HG02623 (cell line): ENCODE results near the gene KNDC1.

Experiments
- ATAC-seq: cut with Tn5 transposase; IDR thresholded peaks from one replicate; pipeline ENCODE4 v1.9.1; 2021; ENCODE audit warnings: moderate library complexity; ENCODE audit not compliant: unreplicated experiment

The KNDC1 gene

DNA sequence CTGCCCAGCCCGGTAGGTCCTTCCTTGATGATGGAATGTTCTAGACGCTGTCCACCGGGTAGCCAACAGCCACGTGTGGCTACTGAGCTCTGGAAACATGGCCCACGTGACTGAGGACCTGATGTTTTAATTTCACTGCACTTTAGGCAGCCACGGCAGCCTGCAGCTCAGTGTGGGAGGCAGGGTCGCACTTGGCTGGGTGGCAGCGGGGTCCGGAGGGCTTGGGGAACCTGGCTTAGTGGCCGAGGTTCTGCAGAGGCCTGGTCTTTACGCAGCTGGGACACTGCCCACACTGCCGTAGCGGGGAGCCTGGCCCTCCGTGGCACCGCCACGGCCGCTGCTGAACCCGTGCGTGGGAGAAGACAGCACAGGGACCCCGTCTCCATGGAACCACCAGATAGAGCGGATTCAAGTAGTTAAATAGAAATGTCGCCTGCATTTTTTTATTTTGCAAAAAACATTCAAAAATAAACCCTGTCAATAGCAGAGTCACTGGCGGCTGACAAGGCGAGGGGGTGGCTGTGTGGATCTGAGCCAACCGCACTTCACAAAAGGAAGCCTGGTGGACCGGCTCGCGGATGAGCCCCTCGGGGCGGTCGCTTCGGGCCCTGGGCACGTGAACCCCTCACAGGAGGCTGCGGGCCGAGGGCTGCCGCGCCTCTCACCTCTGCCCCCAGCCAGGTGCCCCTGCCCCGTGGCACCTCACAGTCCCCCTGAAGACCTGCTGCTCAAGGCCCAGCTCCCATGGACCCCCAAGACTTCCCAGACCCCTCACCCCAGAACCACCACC, 44.4 kb downstream of the KNDC1 start:
- ATAC-seq, result no peak

DNA sequence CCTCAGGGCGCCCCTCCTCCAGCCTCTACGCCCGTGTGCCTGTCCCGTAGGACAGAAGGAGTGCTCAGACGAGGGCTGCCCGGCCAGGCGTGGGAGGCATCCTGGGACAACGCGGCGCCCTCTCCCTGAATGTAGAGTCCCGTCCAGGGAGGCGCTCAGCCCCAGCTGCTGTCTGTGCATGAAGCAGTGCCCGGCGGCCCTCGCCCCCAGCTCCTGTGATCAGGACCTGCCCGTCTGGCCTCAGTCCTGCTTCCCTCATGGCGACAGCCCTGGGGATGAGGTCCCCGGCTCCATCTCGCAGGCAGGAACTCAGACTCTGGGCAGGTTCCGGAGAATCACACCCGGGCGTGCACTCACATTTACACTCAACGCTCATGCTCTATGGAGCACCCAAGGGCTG, 45.1 kb downstream of the KNDC1 start:
- ATAC-seq, result no peak

DNA sequence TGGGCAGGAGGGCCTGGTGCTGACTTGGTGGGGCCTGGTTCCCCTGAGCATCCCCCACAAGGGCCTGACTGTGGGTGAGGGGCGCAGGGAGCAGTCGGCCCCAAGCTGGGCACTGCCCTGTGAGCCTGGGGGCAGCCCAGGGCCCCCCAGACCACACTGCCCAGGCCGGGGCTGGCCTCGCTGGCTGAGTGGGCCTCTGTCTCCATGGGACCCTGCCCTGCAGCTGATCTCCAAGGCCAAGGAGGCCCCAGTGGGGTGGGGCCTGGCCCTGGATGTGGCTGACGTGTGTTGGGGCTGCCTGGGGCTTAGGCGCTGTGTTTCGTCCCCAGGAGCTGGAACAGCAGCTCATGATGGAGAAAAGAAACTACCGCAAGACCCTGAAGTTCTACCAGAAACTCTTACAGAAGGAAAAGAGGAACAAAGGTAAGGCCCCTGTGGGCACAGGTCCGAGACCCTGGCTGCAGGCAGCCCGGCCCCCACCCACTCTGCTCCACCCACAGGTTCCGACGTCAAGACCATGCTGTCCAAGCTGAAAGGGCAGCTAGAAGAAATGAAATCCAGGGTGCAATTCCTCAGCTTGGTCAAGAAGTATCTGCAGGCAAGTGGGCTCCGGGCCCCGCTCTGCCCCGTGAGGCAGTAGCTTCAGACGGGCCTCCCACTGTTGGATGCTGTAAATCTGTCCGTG, 46.5 kb downstream of the KNDC1 start:
- ATAC-seq, result no peak

GRCh38 chr10:133207041-133207600, 47.1 kb downstream of the KNDC1 start:
- no peak for ATAC-seq

DNA sequence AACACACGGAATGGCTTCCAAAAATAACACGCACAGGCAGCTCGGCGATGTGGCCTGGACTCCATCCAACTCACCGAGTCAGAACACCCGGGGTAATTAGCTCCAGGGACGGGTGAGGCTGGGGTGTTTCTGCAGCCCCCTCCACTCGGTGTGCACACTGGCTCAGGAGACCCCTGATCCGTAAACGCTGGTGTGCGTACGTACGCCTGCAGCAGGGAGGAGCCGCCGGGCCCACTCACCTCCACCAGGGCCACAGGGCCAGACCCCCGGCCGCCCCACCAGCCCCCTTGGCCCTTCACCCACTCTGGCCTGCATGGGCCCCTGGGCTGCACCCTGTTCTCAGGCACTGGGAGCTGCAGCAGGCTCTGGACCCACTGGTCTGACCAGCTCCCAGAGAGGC, 47.6 kb downstream of the KNDC1 start:
- no peak for ATAC-seq

- no peak for ATAC-seq
These were observed 48.4 kb downstream of the KNDC1 start for GRCh38 chr10:133208466-133208865.

DNA sequence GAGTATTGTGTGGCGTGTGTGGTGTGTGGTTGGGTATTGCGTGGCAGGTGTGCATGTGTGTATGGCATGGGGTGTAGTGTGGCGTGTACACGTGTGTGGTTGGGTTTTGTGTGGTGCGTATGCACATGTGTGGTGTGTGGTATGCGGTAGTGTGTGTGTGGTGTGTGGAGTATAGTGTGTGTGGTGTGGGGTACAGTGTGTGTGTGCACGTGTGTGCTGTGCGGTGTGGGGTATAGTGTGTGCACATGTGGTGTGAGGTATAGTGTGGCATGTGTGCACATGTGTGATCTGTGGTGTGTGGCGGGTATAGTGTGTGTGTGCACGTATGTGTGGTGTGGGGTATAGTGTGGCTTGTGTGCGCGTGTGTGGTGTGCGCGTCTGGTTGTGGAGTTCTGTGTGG, 49.1 kb downstream of the KNDC1 start:
- no peak for ATAC-seq

- no peak for ATAC-seq
These were observed 49.6 kb downstream of the KNDC1 start for GRCh38 chr10:133209641-133210040.

DNA sequence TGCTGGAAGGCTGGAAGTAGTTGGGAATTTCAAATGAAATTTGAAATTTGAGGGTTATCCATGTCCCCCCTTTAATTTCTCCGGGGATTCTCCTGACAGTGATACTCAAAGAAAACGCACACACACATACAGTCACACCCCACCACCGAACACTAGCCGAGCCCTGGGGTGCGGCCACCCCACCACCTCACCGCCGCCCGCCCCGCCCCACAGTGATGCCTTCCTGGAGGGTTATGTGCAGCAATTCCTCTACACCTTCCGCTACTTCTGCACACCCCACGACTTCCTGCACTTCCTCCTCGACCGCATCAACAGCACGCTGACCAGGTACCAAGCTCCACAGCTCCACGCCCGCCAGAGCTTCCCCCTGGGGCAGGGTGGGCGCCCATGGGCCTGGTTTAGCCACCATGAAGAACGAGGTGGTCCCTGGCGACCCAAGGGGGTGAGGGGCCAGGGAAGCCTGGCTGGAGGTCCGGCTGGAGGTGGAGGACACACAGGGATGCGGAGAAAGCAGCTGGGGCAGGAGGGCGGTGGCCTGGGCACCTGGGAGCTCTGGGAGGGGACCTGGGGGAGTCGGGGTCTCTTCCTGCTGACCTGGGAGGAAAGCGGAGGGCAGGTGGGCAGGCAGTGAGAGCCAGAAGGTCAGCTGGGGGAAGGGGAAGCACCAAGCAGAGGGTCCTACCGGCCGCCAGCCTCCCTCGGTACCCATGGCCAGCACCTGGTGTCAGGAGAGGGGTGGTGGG, 50.5 kb downstream of the KNDC1 start:
- no peak for ATAC-seq

DNA sequence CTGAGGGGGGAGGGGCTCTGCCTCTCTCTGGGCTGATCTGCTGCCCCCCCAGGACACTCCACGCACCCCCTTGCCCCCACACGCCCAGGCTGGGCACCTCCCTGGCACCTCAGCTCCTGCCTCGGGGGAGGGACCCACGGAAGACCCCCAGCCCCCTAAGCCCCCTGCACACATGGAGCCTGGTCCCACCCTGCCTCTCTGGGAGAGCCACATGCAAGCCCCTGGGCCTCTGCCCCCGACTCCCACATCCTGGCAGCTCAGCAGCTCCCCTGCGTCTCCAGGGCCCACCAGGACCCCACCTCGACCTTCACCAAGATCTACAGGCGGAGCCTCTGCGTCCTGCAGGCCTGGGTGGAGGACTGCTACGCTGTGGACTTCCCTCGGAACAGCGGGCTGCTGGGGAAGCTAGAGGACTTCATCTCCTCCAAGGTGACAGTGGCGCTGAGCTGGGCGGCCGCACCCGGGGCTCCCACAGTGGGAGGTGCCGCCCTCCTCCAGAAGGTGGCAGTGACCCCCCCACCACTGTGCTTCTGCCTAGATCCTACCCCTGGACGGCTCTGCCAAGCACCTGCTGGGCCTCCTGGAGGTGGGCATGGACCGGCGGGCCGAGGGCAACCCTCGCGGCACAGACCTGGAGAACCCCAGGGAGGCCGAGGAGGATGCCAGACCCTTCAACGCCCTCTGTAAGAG, 51.3 kb downstream of the KNDC1 start:
- ATAC-seq, result no peak

DNA sequence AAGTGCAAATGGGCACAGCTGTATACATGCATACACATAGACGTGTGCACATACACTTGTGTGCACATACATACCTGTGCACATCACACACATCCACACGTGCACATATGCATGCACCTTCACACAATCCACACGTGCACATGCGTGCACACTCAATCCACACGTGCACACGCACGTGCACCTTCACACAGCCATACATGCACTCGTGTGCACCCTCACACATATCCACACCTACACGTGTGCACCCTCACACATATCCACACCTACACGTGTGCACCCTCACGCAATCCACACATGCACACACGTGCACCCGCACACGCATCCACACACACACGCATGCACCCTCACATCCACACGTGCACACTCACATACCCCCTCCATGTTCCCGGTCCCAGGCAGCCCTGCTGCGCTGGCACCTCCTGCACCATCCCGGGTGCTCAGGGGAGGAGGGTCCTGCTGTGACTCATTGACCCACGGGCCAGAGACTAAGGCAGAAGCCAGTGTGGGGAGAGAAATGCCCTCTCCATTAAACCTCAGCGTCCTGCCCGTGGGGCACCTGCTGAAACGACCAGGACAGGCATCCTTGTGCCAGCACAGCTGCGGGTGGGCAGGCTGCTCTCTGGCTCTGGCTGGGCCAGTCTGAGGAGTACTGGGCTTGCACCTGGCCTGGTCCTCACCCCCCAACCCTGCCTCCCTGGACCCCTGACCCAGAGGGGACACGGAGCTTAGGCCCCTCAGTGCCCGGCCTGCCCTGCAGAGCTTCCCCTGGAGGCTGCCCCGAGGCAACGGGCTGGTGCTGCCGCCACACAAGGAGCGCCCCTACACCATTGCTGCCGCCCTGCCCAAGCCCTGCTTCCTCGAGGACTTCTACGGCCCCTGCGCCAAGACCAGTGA, 52.2 kb downstream of the KNDC1 start:
- no peak for ATAC-seq

DNA sequence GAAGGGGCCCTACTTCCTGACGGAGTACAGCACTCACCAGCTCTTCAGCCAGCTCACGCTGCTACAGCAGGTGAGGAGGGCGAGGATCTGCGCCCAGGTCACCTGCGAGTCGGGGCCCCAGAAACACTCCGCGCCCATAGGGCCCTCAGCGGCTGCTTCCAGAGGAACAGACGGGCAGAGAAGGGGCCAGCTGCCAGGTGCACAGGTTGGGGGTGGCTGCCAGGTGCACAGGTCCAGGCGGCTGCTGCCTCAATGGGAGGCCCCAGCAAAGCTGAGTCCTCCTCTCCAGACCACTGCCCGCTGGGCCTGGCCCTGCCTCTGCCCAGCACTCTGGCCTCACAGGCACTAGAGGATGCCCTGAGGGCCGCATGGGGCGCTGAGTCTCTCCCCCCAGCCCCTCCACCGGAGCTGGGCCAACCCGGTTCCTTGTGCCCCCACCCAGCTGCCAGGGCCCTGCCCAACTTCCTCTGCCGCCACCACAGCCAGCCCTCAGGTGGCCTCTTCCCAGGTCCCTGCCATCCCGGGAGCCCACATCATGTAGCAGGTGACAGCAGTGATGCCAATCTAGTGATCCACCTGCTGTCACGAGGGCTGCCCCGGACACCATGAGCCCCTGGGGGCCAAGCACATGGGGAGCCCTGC, 53.0 kb downstream of the KNDC1 start:
- ATAC-seq, result no peak

GRCh38 chr10:133213641-133214467, 53.8 kb downstream of the KNDC1 start:
- no peak for ATAC-seq

- ATAC-seq, result no peak
These were observed 54.7 kb downstream of the KNDC1 start for GRCh38 chr10:133214468-133215410.

DNA sequence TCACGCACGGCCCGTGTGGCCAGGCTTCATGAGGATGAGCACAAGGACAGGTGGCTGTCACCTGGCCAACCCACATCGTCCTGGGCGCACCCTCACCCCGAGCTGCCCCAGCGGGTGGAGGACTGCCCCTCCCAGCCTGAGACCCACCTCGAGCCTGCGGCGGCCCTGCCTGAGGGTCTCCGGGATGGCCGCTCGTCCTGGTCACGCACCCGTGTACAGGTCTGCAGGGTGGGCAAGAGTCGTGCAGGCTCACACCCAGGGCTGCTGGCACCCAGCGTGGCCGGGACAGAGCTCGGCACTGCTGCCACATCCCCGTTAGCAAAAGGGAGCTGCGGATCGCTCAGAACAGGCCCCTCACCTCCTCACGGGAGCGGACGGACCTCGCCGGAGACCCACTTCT, 55.6 kb downstream of the KNDC1 start:
- no peak for ATAC-seq

- ATAC-seq, result no peak
These were observed 56.8 kb downstream of the KNDC1 start for GRCh38 chr10:133216776-133217175.

DNA sequence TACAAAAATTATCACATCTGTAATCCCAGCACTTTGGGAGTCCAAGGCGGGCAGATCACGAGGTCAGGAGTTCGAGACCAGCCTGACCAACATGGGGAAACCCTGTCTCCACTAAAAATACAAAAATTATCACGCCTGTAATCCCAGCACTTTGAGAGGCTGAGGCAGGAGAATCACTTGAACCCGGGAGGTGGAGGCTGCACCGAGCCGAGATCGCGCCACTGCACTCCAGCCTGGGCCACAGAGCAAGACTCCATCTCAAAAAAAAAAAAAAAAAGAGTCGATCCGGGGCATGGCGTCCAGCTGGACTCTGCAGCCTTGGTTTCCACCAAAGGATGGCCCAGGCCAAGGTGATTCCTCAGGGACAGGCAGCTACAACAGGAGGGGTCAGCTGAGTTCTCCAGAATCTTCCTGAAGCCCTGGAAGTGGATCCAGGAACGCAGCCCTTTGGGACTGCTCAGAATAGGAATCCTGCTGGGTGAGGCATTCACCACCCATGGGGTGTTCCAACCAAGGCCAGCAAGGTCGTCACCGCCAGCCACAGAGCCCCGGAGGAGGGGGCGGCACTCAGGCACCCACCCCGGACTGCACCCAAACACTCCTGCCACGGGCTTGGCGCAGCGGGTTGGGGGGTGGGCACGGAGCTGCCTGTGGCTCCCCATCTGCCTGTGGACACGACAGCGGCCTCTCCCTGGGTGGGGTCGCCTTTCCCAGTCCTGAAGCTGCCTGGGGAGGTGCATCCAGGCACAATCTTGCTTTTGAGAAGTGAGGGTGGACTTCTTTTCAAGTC, 58.0 kb downstream of the KNDC1 start:
- ATAC-seq, result no peak
